GM18508 (cell line): ENCODE measurements around the gene KCMF1.

ENCODE experiments used
- ATAC-seq: cut with Tn5 transposase; IDR thresholded peaks from one replicate; pipeline ENCODE4 v1.9.1; 2021; ENCODE audit warnings: moderate number of reproducible peaks; ENCODE audit not compliant: insufficient read depth, unreplicated experiment

The KCMF1 gene

DNA sequence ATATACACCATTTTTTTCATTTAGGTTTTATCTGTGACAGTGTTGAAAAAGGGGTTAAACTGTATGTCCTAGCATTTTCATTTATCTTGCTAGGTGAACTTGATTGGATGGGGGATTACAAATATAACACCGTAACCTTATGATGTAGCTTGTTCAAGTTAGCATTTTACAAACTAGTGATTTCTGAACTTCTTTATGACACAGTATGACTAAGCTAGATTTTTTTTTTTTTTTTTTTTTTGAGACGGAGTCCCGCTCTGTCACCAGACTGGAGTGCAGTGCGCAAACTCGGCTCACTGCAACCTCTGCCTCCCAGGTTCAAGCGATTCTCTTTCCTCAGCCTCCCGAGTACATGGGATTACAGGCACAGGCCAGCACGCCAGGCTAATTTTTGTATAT lies 47.1 kb downstream of the KCMF1 start:
- no peak for ATAC-seq

DNA sequence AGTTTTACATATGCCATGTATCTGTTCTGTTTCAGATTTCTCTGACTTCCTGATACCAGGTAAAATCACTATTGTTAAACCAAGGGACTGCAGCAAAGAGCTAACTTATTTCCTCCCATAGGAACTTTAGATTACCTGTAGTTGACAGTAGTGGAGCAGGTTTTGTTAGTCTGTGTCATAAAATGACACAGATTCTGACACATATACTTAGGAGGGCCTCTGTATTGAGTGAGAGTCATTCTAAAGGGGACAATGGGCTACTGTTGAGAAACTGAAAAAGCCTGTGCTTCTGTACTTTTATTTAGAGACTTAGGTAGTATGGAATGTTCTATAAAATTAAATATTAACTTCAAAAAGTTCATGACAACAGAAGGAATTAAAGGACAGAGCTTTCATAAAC lies 48.2 kb downstream of the KCMF1 start:
- no peak for ATAC-seq

DNA sequence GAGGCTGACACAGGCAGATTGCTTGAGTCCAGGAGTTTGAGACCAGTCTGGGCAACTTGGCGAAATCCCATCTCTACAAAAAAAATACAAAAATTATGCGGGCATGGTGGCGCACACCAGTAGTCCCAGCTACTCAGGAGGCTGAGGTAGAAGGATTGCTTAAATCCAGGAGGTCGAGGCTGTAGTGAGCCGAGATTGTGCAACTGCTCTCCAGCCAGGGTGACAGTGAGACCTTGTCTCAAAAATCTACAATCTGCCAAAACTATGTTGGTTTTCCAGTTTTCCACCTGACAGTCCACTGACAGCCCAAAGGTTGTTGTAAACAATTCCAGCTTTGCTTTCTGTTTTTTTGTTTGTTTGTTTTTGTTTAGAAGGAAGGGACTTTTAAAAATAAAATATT lies 51.3 kb downstream of the KCMF1 start:
- no peak for ATAC-seq

DNA sequence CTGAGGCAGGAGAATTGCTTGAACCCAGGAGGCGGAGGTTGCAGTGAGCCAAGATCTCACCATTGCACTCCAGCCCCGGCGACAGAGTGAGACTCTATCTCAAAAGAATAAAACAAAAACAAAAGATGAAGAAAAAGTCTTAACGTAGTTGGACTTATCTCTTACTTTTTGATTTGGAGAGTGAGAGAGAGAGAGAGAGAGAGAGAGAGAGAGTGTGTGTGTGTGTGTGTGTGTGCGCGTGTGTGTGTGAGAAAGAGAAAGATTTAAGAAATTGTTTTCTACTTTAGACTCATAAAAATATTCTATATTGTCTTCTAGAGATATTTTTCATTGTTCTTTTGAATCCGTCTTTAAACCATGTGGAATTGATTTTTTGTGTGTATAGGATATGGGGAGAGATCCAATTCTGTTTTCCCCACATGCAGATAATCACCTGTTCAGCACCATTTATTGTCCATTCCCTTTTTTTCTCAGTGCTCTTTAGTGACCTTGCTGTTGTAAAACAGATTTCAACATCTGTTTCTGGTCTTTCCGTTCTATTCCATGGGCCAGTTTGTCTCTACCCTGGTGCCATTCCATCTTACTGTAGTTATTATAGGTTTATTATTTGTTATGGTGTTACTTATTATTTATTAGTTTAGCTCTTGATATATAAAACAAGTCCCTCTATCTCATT lies 53.5 kb downstream of the KCMF1 start:
- ATAC-seq: no peak

DNA sequence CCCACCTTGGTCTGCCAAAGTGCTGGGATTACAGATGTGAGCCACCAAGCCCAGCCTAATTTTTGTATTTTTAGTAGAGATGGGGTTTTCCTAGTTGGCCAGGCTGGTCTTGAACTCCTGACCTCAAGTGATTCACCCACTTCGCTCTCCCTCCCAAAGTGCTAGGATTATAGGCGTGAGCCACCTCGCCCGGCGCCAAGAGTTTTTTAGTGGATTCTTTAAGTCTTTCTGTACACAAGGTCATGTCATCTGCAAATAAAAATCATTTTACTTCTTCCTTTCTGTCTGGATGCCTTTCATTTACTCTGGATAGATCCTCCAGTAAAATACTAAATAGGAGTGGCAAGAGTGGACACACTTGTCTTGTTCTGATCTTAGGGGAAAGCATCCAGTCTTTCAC lies 61.7 kb downstream of the KCMF1 start:
- no peak for ATAC-seq

DNA sequence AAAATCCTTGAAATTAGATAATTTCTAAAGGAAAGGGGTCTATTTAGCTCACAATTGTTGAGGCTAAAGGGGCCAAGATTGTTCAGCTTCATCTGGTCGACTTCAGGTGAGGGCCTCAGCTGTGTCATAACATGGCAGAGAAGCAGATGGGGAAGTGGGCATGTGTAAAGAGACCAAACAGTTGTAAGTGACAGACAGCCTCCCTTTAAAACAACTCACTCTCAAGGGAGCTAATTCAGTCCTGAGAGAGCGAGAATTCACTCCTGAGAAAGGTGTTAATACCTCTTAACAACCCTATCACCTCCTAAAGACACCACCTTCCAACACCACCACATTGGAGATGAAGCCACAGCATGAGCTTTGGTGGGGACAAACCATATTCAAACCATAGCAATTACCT lies 62.4 kb downstream of the KCMF1 start:
- no peak for ATAC-seq

DNA sequence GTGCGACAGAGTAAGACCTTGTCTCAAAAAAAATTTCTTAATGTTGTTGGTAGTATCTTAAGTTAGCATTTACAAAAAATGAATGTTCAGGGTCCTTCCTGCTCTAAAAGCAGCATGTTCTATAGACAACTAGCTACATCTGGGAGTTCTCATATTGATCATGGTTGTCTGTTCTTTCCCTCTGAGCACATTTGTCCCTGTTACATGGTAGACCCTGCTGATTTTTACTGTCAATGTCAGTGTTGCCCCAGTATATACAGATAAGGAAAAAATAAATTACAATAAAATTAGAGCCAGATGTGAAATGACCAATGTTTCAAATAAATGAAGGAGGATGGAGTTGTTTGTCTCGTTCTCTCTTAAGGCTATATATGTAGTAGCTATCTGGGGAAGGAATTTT lies 63.2 kb downstream of the KCMF1 start:
- ATAC-seq: no peak

DNA sequence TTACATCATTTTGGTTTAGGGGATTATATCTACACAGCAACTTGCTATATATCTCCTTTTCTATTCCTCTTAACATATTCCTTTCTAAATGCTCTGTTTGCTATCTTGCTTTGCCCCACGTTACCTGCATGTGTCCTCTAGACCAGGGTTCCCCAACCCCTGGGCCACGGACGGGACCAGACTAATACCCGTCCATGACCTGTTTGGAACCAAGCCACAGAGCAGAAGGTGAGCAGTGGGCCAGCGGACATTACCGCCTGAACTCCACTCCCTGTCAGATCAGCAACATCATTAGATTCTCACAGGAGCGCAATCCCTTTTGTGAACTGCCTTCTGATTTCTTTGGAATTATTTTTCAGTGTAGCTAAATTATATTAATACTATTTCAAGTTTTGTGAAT lies 66.7 kb downstream of the KCMF1 start:
- no peak for ATAC-seq

DNA sequence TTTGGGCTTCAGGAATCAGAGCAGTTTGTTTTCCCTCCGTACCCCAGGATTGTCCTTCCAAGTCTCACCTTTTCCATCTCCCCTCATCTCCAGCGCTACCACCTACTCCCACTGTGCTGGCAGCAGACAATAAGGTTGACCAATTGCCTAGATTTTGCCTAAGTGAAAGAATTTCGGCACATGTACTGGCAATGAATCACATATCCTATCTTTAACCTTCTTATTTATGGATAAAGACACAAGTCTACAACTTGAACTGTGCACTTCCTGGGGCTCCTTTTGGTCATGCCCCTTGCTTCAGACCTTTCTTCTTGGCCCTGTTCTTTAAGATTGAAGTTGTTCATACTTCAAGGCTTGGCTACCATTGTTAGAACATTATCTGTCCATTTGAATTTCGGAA lies 71.4 kb downstream of the KCMF1 start:
- ATAC-seq: no peak

DNA sequence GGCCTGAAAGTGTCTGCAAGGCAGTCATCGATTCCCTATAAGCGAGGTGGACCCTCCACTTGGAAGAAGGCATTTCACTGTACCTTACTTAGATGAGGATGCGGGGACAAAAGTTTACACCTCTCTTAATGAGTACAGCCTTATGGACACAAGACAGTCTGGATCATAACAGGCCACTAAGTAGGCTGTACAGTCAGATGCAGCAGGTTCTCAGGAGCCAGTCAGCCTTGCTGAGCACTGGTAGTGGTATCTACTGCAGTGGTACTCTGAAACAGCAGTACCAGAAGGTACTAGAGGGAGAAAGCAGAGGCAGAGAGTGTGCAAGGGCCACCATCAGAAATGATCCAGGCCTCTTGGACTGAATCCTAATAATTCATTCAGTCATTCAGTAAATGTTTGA lies 77.6 kb downstream of the KCMF1 start:
- ATAC-seq: no peak

DNA sequence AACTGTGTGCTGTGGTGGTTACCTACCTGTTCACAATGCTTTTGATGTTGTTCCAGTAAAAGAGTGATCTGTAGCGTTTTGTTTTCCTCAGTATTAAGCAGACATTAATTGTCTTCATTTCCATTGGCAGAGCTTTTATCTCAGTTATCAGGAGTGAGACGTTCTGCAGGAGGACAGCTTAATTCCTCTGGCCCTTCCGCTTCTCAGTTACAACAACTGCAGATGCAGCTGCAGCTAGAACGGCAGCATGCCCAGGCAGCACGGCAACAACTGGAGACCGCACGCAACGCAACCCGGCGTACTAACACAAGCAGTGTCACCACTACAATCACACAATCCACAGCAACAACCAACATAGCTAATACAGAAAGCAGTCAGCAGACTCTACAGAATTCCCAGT lies 78.3 kb downstream of the KCMF1 start:
- ATAC-seq: no peak

DNA sequence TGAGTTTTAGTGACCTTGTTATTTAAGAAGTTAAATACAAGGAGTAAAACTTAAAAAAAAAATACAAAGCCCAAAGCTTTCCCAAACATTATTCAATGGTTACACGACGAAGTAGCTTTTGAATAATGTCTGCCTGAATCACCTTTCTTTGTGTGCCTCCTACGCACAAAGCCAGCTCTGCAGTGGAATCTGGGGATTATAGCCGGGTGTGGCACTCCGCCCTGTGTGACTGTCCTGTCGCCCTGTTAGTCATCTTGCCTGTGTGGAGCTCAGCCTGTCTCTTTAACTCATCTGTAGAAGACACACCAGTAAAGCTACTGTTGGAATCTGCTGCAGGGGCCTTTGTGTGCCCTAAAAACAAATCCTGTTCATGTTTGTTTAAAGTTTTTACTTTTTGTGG lies 82.8 kb downstream of the KCMF1 start:
- no peak for ATAC-seq

DNA sequence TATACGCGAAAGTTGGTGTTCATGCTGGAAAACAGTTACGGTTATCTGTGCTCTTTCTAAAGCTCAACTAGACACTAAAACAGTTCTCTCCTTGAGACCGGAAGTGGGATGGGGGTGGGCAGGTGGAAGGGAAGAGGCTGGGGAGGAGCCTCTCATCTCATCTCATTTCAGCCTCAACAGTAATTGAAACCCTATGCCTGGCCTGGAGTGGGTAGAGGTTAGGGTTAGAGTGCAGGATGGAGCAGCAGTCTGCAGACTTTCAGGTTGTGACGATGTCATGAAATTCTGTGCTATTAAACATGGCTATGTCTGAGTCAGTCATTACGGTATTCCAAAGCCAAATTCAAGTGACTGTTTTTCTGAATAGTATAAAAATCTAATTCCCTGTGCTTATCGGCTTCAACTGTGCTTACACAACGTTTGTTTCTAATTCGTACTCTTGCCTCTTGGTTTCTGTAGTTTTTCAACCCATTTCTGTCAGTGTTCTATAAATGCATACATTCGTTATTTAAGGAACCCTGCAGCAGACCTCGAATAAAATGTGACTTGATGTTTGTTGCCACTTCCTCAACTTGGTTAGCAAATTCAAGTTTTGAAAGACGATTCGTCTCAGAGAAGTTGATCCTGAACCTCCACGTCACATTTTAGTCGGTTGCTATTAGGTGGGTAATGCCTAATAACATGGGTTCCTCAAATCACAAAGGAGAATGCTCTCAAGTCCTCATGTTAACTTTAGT lies 86.4 kb downstream of the KCMF1 start:
- no peak for ATAC-seq

DNA sequence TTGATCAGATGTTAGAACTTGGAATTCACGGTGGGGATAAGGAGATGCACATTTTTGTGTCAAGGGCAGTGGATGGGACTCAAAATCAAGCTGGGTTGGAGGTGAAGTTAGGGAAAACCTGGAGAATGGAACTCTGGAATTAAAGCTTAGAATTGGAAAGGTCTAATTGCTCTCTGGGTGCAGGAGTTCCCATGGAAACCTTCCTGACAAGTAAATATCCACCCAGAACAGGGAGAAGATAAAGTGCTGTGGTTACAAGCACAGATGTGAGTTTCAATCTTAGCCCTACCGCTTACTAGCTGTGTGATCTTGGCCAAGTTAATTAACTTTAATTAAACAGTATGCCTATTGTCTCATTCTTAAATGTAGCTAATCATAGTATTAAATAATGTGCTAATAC lies 90.9 kb downstream of the KCMF1 start:
- ATAC-seq: no peak

DNA sequence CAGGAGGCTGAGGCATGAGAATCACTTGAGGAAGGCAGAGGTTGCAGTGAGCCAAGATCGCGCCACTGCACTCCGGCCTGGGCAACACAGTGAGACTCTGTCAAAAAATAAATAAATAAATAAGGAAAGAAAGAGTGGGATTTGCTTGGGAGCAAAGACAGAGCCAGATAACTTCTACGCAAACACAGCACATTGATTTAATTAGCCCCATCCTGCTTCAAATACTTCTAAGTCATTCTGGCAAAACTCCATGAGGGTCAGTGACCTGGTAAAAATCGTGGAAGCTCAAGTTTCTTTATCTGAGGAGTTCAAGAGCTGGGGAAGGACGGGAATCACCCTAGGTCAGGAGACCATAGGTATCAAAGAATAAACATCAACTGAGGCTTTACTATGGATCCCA lies 91.6 kb downstream of the KCMF1 start:
- no peak for ATAC-seq

DNA sequence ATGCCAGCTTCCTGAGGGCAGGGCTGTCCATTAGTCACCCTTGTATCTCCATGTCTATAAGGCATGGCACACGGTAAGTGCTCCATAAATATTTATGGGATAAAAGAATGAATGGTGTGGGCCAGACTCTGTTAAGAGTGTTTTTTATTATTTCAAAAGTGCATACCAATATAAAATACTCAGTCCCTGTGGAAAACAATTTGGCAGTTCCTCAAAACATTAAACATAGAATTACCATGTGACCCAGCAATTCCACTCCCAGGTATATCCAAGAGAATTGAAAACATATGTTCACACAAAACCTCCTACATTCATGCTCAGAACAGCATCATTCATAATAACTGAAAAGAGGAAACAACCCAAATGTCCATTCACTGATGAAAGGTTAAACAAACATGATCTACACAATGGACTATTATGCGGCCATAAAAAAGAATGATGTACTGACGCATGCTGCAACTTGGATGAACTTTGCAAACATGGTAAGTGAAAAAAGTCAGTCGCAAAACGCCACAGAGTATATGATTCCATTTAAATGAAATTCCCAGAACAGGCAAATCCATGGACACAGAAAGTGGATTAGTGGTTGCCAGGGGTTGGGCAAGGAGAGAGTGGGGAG lies 93.1 kb downstream of the KCMF1 start:
- no peak for ATAC-seq

DNA sequence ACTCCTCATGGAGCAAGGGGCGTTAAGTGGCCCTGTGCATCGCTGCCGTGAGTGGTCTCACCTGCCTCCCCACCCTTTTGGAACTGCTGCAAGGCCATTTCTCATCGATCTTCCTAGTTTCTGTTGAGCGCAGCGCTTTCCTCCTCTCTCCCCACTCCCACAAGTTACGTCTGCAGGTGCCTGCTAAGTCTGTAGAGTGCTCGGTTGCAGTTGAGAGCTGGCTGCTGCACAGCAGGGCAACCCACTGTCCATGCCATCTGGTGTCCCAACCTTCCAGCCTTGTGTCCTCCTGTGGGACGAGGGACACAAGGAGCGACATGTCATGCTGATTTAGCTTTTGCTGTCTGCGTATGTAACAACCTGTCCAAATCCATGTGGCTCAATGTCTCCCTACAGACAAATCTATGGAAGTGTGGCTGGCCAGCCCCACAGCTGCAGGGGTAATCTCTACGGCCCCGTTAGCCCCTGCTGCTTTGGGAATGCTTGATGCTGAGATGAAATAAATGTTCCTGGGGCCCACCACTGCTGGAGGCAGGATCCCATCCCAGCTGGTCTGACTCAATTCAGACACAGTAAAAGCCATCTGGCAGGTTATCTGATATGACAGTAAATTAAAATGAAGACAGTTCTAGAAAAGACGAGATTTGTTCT lies 94.1 kb downstream of the KCMF1 start:
- ATAC-seq: no peak

DNA sequence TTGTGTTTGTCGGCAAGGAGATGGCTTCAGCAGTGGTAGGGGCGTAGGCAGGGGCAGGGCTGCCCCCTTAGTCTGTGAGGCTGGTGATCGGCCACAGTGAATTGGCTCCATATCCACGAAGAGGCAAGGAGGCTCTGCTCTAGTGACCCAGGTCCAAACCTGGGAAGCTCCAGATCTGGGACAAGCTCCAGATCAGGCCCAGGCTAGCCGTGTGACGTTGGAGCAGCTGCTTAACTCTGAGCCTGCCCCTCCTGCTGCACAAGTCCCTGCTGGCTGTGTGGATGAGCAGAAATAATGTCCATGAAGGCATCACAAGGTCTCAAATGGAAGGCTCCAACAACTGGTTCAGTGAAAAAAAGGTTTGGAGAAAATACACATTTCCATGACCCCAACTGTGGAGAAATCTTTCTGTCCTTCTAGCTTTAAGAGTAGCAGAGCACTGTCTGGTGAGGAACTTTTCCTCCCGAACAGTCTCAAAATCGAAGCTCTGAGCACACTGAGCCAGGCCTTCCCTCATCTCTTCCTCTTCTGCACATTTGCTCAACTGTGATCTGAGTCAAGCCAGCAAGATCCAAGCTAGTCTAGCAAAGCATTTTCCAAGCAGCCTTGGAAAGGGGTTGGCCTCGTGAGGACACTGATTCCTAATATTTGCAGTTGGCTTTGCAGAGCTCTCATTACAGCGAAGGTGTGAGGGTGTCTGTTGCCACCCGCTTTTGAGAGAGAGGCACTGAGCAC lies 95.2 kb downstream of the KCMF1 start:
- no peak for ATAC-seq

DNA sequence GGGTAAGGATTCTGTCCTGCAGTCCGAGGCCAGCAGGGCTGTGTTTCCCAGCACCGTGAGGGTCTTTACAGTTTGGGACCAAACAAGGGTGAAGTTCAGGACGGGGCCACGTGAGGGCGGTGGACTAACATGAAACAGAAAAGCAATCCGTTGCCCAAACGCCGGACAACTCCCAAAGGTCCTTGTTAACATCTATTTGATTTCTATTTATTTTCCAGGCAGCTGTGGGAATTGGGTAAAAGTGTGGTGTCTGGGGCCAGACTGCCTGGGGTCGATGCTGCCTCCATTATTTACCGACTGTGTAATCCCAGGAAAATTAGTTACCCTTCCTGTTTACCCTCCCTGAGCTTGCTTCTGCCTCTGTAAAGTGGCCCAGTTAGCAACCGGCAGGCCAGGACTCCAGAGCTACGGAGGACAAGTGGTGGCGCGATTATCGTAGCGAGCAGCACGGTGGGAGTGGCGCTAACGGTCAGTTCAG lies 96.0 kb downstream of the KCMF1 start:
- no peak for ATAC-seq

DNA sequence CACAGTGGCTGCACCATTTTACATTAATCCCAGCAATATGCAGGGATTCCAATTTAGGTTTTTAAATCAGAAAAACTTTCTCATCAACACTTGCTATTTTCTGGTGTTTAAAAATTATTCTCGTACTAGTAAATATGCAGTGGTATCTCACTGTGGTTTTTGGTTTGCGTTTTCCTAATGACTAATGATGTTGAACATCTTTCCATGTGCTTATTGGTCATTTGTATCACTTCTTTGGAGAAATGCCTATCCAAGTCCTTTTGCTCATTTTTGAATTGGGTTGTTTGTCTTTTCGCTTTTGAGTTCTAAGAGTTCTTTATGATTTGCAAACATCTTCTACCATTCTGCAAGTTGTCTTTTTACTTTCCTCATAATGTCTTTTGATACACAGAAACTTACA lies 100.1 kb downstream of the KCMF1 start:
- no peak for ATAC-seq

DNA sequence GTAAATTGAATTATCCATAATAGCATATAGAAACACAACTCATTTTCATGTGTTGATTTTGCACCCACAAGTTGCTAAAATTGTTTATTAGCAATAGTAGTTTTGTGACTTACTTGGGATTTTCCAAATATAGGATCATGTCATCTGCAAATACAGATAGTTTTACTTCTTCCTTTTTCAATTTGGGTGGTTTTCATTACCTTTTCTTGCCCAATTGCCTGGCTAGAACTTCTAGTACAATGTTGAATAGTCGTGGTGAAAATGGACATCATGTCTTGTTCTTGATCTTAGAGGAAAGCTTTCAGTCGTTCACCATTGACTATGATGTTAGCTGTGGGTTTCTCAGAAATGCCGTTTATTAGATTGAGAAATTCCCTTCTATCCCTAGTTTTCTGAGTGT lies 102.1 kb downstream of the KCMF1 start:
- no peak for ATAC-seq
